Measurements from ENCODE around the gene ARHGAP6. TPM values are rescaled to one million over a fixed set of nuclear protein-coding genes. Genes with fewer than 3 reads are reported as not detected.

Gene ARHGAP6
- total RNA-seq, 1 experiment from 2014 or later: 0.10 TPM

DNA sequence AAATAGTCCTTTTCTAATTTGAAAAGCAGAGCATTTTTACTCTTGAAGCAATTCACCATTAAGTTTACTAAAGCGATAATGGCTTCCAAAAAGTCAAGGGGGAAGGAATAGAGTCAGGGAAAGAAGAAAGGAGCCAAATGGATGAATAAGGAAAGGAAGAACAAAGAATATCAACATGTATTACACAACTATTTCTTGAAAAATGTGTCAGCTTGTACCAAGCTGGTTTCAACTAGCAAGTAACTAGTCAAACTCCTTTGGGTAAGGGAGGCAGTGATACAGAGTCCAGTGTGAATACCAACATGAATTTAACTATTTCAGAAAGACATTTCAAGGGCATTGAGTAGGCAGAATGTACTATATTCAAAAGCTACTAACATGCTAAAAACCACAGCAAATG, 112.1 kb downstream of the ARHGAP6 start:
- no TSS peak for BruUV-seq (replicated peaks)
- no peaks in the 10 kb centered on the region for H3K27me3 ChIP-seq (ENCODE audit: insufficient read depth, low read length)
- no peak overlapping the region for H3K4me3 ChIP-seq (replicated peaks in 1 of 2; ENCODE audit: low read depth in 1 of 2, low read length in 2 of 2)
- TF ChIP-seq ZNF274 (IDR thresholded peaks at IDR 0.05; ENCODE audit: low read depth, low read length) (no peak), SRF (IDR thresholded peaks at IDR 0.05; ENCODE audit: low read depth) (no peak), EZH2 (IDR thresholded peaks at IDR 0.05) (no peak)
- TF ChIP-seq, protein P1, sequence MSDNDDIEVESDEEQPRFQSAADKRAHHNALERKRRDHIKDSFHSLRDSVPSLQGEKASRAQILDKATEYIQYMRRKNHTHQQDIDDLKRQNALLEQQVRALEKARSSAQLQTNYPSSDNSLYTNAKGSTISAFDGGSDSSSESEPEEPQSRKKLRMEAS (IDR thresholded peaks at IDR 0.05): no peak
- intact Hi-C loops (cut with micrococcal nuclease): no loop called here
- ChIA-PET RAD21 (ENCODE audit: low non-redundant PET in 1 of 2, low total read pairs in 2 of 2, uncharacterized antibody in 2 of 2, unreplicated experiment in 2 of 2) (no interaction called here), CTCF (no interaction called here), POLR2A (no interaction called here)
- H3K36me3 ChIP-seq (ENCODE audit: control insufficient read depth in 1 of 2, insufficient read depth in 2 of 2, low read length in 2 of 2): no peaks in the 10 kb centered on the region
- 0 out of 4 replicates have a peak, but pooled peaks cover 0 to 3% of the 10 kb centered on the region in 2 experiments for H3K4me1 ChIP-seq (ENCODE audit: control insufficient read depth in 1 of 2, insufficient read depth in 2 of 2, low read length in 2 of 2)
- no peak overlapping the region for H3K27ac ChIP-seq (ENCODE audit: low read depth, low read length)
- H3K79me2 ChIP-seq (ENCODE audit: insufficient read depth, low read length): no peaks in the 10 kb centered on the region
- H2AFZ ChIP-seq (ENCODE audit: low read depth, low read length, poor library complexity, severe bottlenecking): no peak overlapping the region
- H3K9ac ChIP-seq (ENCODE audit: low read length): no peak overlapping the region
- H3K4me2 ChIP-seq (ENCODE audit: low read length): no peak overlapping the region
- no peaks in the 10 kb centered on the region for H3K9me2 ChIP-seq (ENCODE audit: insufficient read depth)
- H4K20me1 ChIP-seq (ENCODE audit: insufficient read depth): no peaks in the 10 kb centered on the region
- DNase-seq (ENCODE audit: low read depth, low spot score): no peak
- no peaks in the 10 kb centered on the region for H3K9me3 ChIP-seq (ENCODE audit: control insufficient read depth in 1 of 2, insufficient read depth in 1 of 2, low read depth in 1 of 2, low read length in 2 of 2)
- ATAC-seq: no peak

DNA sequence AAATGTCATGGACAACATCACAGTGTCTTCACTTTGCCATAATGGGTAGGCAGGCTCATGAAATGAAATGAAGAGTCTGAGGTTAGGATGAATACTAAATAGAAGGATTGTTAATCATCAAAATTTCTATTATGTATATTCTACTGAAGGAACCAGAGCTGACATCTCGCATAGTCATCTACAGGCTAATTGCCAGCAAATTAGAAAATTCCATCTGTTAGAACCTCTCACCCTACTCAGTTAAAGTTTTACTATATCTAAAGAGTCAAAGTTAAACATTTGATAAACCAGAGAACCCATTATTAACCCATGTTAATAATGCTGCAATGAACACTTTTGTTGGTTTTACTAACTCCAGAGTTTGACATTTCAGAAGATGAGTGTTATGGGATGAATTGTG, 114.6 kb downstream of the ARHGAP6 start:
- no peaks in the 10 kb centered on the region for H4K20me1 ChIP-seq (ENCODE audit: insufficient read depth)
- DNase-seq (ENCODE audit: low read depth, low spot score) (no peak), ATAC-seq (no peak)
- no TSS peak for BruUV-seq (replicated peaks)
- H3K27me3 ChIP-seq (ENCODE audit: insufficient read depth, low read length): no peaks in the 10 kb centered on the region
- no peaks in the 10 kb centered on the region for H3K9me2 ChIP-seq (ENCODE audit: insufficient read depth)
- H3K27ac ChIP-seq (ENCODE audit: low read depth, low read length): no peak overlapping the region
- intact Hi-C loops (cut with micrococcal nuclease): no loop called here
- ChIA-PET RAD21 (ENCODE audit: low non-redundant PET in 1 of 2, low total read pairs in 2 of 2, uncharacterized antibody in 2 of 2, unreplicated experiment in 2 of 2) (no interaction called here), POLR2A (no interaction called here), CTCF (no interaction called here)
- H2AFZ ChIP-seq (ENCODE audit: low read depth, low read length, poor library complexity, severe bottlenecking): no peak overlapping the region
- H3K4me2 ChIP-seq (ENCODE audit: low read length): no peak overlapping the region
- no peak overlapping the region for H3K9ac ChIP-seq (ENCODE audit: low read length)
- H3K4me1 ChIP-seq (ENCODE audit: control insufficient read depth in 1 of 2, insufficient read depth in 2 of 2, low read length in 2 of 2): no peaks in the 10 kb centered on the region
- H3K36me3 ChIP-seq (ENCODE audit: control insufficient read depth in 1 of 2, insufficient read depth in 2 of 2, low read length in 2 of 2): no peaks in the 10 kb centered on the region
- no peaks in the 10 kb centered on the region for H3K9me3 ChIP-seq (ENCODE audit: control insufficient read depth in 1 of 2, insufficient read depth in 1 of 2, low read depth in 1 of 2, low read length in 2 of 2)
- no peak for TF ChIP-seq EZH2phosphoT487 (IDR thresholded peaks at IDR 0.05; ENCODE audit: borderline replicate concordance)
- no peak for TF ChIP-seq EZH2 (IDR thresholded peaks at IDR 0.05)
- no peaks in the 10 kb centered on the region for H3K79me2 ChIP-seq (ENCODE audit: insufficient read depth, low read length)
- H3K4me3 ChIP-seq (replicated peaks in 1 of 2; ENCODE audit: low read depth in 1 of 2, low read length in 2 of 2): no peak overlapping the region

Data from HCT116 (cell line).